Kidney (tissue), 14 donors: Measurements from ENCODE around the gene AMIGO2. TPM values are rescaled to one million over a fixed set of nuclear protein-coding genes. Genes with fewer than 3 reads are reported as not detected.

Experiments
- DNase-seq, 5 donors: peaks; one replicate each; pipeline ENCODE4 v3.0.0-alpha.2; 2013 to 2020
- FAIRE-seq: peaks from 2 replicates; lab custom pipeline; 2012; peaks lifted over from hg19 to GRCh38; lab: Jason Lieb, UNC
- H3K27ac ChIP-seq, 2 donors: one replicate each; pipeline ENCODE4 v1.7.0; 2013; ENCODE audit warnings: low read depth in 2 of 2, low read length in 2 of 2, inconsistent platforms in 1 of 2
- H3K27me3 ChIP-seq: one replicate; pipeline ENCODE4 v1.7.1; 2013; ENCODE audit warnings: low read length, inconsistent platforms; ENCODE audit not compliant: control insufficient read depth, insufficient read depth
- H3K36me3 ChIP-seq, 3 donors: one replicate each; pipeline versions ENCODE4 v1.7.0 to v1.7.1; 2013; ENCODE audit warnings: low read length in 3 of 3, control low read depth in 1 of 3, inconsistent platforms in 1 of 3; ENCODE audit not compliant: insufficient read depth in 3 of 3, control insufficient read depth in 2 of 3
- H3K4me1 ChIP-seq, 3 donors: one replicate each; pipeline versions ENCODE4 v1.7.0 to v1.7.1; 2013; ENCODE audit warnings: low read length in 3 of 3, inconsistent platforms in 1 of 3, low read depth in 1 of 3; ENCODE audit not compliant: control insufficient read depth in 2 of 3, insufficient read depth in 2 of 3
- H3K4me3 ChIP-seq, 3 donors: one replicate each; pipeline versions ENCODE4 v1.7.0 to v1.8.1; 2013; ENCODE audit warnings: low read length in 3 of 3, control low read depth in 1 of 3, inconsistent platforms in 1 of 3
- H3K9ac ChIP-seq, 3 donors: one replicate each; pipeline versions ENCODE4 v1.7.0 to v1.7.1; 2013; ENCODE audit warnings: low read length in 3 of 3, control low read depth in 1 of 3, inconsistent platforms in 1 of 3
- H3K9me3 ChIP-seq, 3 donors: one replicate each; pipeline versions ENCODE4 v1.7.0 to v1.7.1; 2013; ENCODE audit warnings: low read length in 3 of 3, control low read depth in 1 of 3, inconsistent platforms in 1 of 3; ENCODE audit not compliant: control insufficient read depth in 2 of 3, insufficient read depth in 1 of 3
- intact Hi-C: fragments of 100-400 bp; cut with DNase I; formaldehyde crosslinking; loops from one replicate; pipeline ENCODE4 v1.11.1; 2022
- polyA plus RNA-seq: library from polyadenylated mRNA; stranded (reverse); fragments of 350-450 nt; fragmentation: Illumina TruSeq; extraction: RNeasy Lipid Tissue Mini Kit (QIAGEN cat#74804); gene quantifications from one replicate; pipeline ENCODE4 v1.2.3, GENCODE V29; 2014; ENCODE audit warnings: low read depth, low replicate concordance; ENCODE audit not compliant: insufficient read depth
- total RNA-seq: library from RNA; stranded (reverse); fragmentation: NEBNext Ultra II Directional; extraction: Animal tissue kit (Norgen Biotek cat#: 25700); gene quantifications from one replicate; pipeline ENCODE4 v1.2.1, GENCODE V29; 2021
- TF ChIP-seq, protein P1 (sequence below): IDR thresholded peaks from 3 replicates; pipeline ENCODE4 v1.5.1; 2012; ENCODE audit warnings: mild to moderate bottlenecking, moderate library complexity, borderline replicate concordance; ENCODE audit not compliant: insufficient read depth; ENCODE audit errors: extremely low read depth
- donor health status: control.
- donor health status: control.
- donor health status: control.
- donor health status: control.
- donor health status: control.
- donor health status: DM: yes; HTN: yes; CAD: no.
- donor health status: Normal renal cell carcinoma (clear cell type).

AMIGO2 gene
- total and polyA plus RNA-seq, 2 donors from 2014 or later = 8.7 to 12.2 TPM

DNA sequence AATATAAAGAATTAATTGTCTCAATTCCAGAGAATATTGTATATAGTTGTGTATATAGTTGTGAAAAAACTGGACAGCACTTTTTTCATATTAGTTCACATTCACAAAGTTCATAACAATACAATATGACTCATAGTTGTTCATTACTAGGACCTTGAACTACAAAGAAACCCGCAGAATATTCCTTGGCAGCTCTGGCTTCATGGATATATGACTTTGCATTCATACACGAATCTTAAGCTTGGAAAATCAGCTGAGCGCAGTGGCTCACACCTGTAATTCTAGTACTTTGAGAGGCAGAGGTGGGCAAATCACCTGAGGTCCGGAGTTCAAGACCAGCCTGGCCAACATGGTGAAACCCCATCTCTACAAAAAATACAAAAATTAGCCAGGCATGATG, 38.4 kb downstream of the AMIGO2 start:
- TF ChIP-seq, protein P1, sequence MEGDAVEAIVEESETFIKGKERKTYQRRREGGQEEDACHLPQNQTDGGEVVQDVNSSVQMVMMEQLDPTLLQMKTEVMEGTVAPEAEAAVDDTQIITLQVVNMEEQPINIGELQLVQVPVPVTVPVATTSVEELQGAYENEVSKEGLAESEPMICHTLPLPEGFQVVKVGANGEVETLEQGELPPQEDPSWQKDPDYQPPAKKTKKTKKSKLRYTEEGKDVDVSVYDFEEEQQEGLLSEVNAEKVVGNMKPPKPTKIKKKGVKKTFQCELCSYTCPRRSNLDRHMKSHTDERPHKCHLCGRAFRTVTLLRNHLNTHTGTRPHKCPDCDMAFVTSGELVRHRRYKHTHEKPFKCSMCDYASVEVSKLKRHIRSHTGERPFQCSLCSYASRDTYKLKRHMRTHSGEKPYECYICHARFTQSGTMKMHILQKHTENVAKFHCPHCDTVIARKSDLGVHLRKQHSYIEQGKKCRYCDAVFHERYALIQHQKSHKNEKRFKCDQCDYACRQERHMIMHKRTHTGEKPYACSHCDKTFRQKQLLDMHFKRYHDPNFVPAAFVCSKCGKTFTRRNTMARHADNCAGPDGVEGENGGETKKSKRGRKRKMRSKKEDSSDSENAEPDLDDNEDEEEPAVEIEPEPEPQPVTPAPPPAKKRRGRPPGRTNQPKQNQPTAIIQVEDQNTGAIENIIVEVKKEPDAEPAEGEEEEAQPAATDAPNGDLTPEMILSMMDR = no peak
- Histone ChIP-seq H3K27me3 (no peaks in the 10 kb centered on the region), H3K27ac (no peak overlapping the region), H3K36me3 (no peaks in the 10 kb centered on the region), H3K4me3 (no peak overlapping the region), H3K4me1 (peaks cover 0 to 10% (median 0%) of the 10 kb centered on the region in 3 donors), H3K9ac (no peak overlapping the region), H3K9me3 (no peaks in the 10 kb centered on the region)
- intact Hi-C loops = no loop called here
- no peak for DNase-seq
- no peak for FAIRE-seq

DNA sequence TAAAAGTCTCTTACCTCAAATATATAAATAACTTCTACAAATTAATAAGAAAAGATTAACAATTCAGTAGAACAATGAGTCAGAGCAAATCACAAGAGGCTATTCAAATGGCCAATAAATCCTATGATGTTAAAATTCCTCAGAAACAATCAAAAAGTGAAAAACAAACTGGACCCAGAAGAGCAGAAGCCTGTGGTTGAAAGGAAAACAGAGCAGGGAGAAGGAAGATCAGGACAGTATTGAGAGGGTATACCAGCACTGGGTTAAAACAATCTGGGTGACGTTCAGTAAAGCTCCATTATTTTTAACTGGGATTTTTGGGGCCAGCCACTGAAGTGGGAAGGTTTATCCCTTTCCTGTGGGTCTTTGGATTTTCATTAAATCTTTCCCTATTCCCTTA, 40.0 kb downstream of the AMIGO2 start:
- peaks cover 0 to 10% (median 0%) of the 10 kb centered on the region in 3 donors for H3K4me1 ChIP-seq
- no peaks in the 10 kb centered on the region for H3K9me3 ChIP-seq
- intact Hi-C loops = loop anchor here (10.0 kb wide), 2 partner anchors 265 to 645 kb away; no protein-coding TSS in a partner anchor
- no peak for DNase-seq
- TF ChIP-seq, protein P1 = no peak
- no peaks in the 10 kb centered on the region for H3K27me3 ChIP-seq
- FAIRE-seq = no peak
- H3K36me3 ChIP-seq = no peaks in the 10 kb centered on the region
- no peak overlapping the region for H3K4me3 ChIP-seq
- no peak overlapping the region for H3K9ac ChIP-seq
- no peak overlapping the region for H3K27ac ChIP-seq

DNA sequence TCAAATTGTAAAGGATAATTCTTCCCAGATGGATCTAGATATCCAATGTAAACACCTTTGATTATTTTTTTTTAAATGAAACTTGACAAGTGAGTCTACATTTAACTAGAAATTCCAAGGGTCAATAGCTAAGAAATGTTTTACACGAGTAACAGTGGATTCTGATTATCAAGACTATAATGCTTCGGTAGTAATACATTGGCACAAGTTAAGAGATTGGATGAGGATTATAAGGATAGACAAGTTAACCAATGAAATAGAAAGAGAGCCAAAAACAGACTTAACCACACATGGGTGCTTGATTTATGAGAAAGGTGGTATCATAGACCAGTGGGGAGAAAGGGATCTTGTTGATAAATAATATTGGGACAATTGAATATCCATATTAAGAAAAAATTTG, 40.7 kb downstream of the AMIGO2 start:
- DNase-seq (no peak), FAIRE-seq (no peak)
- no peak overlapping the region for H3K9ac ChIP-seq
- H3K27ac ChIP-seq = no peak overlapping the region
- no peaks in the 10 kb centered on the region for H3K9me3 ChIP-seq
- no peak overlapping the region for H3K4me3 ChIP-seq
- peaks cover 0 to 10% (median 0%) of the 10 kb centered on the region in 3 donors for H3K4me1 ChIP-seq
- intact Hi-C loops = loop anchor here (10.0 kb wide), 2 partner anchors 266 to 646 kb away; no protein-coding TSS in a partner anchor
- TF ChIP-seq, protein P1 = no peak
- no peaks in the 10 kb centered on the region for H3K27me3 ChIP-seq
- H3K36me3 ChIP-seq = no peaks in the 10 kb centered on the region
